Panc1 (cell line): ENCODE results near the gene NOXA1.

Experiments
- CTCF ChIP-seq: fragments of 450-650 bp; IDR thresholded peaks from 2 replicates; pipeline ENCODE4 v1.5.1; 2017; ENCODE audit warnings: mild to moderate bottlenecking
- POLR2AphosphoS5 ChIP-seq: IDR thresholded peaks from 2 replicates; pipeline ENCODE4 v1.6.1; 2012; ENCODE audit warnings: mild to moderate bottlenecking, low read depth, low read length, moderate library complexity
- SIN3A ChIP-seq: IDR thresholded peaks from 2 replicates; pipeline ENCODE4 v1.6.1; 2012; ENCODE audit warnings: low read depth, mild to moderate bottlenecking, low read length, moderate library complexity, borderline replicate concordance; ENCODE audit not compliant: insufficient read depth
- TCF7L2 ChIP-seq: IDR thresholded peaks from 2 replicates; pipeline ENCODE4 v1.6.1; 2011; ENCODE audit warnings: mild to moderate bottlenecking, low read depth, low read length, inconsistent platforms

- TF ChIP-seq CTCF: no peak
- TF ChIP-seq POLR2AphosphoS5: no peak
- TF ChIP-seq TCF7L2: no peak
- no peak for TF ChIP-seq SIN3A
Observed at GRCh38 chr9:137410891-137411249, 12.3 kb upstream of the NOXA1 start.
